GM18868 (cell line): ENCODE results near the gene IPO9.
A peak's percentile ranks its signal among the peaks of the same experiment; 100 is the strongest.

Source experiments
- ATAC-seq: cut with Tn5 transposase; IDR thresholded peaks from one replicate; pipeline ENCODE4 v1.9.1; 2021; ENCODE audit warnings: mild to moderate bottlenecking, moderate library complexity; ENCODE audit not compliant: unreplicated experiment

The IPO9 gene

DNA sequence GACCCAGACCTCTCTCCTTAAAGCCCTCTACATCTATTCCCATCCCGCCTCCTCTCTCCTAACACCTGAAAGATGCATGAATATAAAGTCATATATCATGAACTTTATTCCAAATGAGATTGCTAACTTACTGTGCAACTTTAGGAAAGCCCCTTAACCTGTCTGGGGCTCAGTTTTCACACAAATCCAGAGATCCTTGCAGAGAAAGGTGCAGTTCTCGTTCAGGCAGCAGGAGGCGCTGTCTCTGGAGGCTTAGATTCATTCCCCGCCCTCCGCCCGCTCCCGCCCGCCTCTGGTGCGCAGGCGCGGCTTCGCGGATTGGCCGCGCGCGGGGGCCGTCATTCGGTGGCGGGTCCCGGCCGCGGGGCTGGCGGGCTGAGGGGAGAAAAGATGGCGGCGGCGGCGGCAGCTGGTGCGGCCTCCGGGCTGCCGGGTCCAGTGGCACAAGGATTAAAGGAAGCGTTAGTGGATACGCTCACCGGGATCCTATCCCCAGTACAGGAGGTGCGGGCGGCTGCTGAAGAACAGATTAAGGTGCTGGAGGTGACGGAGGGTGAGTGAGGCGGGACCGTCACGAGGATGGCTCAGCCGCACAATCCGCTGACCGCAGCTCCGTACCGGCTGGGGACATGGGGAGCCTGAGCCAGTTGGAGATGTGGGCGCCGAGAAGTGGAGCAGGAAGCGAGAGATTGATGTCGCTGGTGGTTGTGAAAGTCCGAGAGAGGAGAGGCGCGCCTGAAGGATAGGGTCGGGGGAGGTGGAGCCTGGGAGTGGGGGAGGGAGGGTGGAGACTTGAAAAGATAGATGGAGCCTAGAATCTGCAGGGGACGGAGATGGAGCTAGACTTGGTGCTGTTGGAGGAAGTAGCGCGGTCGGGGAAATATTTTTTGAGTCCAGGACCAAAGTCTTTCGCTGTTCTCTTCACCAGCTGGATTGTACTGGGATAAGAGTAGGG lies at the start of gene IPO9:
Gene IPO9, plus strand, starts transcription at position 338 of the 955 bp plus-strand sequence. Its CDS starts 53 bp downstream, at position 391.
- ATAC-seq = peak; percentile 91

DNA sequence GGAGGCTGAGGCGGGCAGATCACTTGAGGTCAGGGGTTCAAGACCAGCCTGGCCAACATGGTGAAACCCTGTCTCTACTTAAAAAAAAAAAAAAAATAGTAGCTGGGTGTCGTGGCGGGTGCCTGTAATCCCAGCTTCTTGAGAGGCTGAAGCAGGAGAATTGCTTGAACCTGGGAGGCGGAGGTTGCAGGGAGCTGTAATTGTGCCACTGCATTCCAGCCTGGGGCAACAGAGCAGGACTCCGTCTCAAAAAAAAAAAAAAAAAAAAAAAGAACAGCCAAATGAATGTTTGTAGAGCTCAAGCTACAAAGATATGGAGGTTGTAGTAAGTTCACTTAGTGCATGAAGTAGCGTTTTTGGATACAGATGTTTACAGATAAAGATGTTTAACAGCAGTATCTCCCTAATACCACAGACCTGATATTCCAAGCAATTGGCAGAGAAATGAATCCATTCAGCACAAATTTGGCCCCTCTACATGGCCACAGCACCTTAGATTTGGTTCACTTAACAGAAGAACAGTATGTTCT lies 49.5 kb upstream of the IPO9 start:
- no peak for ATAC-seq

DNA sequence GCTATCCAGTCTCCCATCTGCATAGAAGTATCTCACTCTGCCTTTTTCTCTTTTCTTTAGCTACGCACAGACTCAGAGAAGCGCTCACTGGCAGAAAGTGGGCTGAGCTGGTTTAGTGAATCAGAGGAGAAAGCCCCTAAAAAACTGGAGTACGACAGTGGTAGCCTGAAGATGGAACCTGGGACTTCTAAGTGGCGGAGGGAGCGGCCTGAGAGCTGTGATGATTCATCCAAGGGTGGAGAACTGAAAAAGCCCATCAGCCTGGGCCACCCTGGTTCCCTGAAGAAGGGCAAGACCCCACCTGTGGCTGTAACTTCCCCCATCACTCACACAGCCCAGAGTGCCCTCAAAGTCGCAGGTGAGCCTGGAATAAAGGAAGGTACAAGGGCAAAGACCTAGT lies 48.0 kb upstream of the IPO9 start:
- ATAC-seq = no peak

DNA sequence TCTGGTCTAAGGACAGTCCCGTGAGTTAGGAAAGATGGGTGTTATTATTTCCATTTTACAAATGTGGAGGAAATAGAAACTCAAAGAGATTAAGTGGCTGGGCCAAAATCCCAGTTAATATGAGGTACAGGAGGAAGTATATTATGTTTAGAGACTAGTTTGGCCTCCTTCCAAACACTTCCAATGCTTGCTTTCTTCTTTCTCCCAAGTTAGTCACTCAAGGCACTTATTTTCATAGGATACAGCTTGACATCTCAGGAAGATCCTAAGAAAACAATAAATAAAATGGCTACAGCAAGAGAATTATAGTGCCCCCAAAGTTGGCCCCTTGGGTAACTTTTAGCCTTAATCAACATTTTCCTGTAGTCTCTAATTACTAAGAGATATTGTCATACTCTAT lies 47.5 kb upstream of the IPO9 start:
- ATAC-seq = no peak

DNA sequence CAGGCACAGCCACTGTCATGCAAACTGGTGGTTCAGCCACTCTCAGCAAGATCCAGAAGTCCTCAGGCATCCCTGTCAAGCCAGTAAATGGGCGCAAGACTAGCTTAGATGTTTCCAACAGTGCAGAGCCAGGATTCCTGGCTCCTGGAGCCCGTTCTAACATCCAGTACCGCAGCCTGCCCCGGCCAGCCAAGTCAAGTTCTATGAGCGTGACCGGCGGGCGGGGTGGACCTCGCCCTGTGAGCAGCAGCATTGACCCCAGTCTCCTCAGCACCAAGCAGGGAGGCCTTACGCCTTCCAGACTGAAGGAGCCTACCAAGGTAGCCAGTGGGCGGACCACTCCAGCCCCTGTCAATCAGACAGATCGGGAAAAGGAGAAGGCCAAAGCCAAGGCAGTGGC lies 46.6 kb upstream of the IPO9 start:
- no peak for ATAC-seq

DNA sequence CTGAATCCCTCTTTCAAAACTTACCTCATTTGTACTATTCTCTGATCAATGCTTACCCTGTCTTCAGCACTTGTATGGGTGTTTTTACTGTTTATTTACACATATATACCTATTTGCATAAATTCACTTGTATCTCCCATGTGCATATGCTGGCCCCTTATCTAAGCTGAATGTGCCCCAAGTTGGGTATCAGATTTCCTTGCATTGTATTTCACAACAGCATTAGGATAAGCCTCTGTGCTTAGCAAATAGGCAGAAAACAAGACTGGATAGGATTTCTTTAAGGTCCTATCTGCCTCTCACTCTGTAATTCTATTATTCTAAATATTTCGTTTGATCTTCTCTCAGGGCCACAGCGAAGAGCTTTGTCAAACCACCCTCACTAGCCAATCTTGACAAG lies 45.9 kb upstream of the IPO9 start:
- no peak for ATAC-seq

DNA sequence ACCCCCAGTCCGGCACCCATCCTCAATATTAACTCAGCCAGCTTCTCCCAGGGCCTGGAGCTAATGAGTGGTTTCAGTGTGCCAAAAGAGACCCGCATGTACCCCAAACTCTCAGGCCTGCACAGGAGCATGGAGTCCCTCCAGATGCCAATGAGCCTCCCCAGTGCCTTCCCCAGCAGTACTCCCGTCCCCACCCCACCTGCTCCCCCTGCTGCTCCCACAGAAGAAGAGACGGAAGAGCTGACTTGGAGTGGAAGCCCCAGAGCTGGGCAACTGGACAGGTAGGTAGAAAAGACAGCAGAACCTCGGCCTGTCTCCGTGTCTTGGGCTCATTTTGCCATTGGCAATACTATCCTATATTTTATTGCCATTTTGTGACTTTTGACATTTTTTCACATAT lies 45.4 kb upstream of the IPO9 start:
- no peak for ATAC-seq

DNA sequence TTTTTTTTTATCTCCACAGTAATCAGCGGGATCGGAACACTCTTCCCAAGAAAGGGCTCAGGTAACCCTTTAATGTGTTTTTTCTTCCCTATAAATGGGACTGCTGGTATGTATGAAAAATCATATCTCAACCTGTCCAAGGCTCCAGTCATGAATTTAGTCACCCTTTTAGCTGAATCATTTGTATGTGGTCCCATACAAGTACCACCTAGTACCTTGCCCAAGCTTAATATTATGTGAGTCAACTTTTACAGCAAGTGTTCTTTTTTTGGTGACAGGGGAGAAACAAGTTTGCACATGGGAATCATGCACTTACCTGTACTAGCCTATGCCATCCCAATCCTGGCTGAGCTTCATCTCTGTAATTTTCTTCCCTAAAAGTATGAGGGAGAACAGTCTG lies 43.7 kb upstream of the IPO9 start:
- ATAC-seq = no peak

DNA sequence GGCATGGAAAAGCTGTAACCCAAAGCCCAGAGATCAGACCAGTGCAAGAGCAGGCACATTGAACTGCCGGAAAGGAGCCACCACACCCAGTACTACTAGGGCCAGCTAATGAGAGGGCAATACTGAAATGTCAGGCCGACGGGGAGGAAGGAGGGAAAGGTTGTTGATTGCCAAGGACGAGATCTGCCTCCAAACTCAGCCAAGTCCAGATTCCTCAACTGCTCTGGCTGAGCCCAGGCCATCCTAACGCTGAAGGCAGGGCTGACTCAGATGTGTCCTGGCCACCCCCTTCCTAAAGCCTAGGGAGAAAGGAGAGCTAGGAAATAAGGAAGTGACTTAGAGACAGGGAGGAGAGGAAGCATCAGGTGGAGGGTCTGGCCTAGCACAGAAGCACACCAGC lies 42.1 kb upstream of the IPO9 start:
- ATAC-seq = no peak

DNA sequence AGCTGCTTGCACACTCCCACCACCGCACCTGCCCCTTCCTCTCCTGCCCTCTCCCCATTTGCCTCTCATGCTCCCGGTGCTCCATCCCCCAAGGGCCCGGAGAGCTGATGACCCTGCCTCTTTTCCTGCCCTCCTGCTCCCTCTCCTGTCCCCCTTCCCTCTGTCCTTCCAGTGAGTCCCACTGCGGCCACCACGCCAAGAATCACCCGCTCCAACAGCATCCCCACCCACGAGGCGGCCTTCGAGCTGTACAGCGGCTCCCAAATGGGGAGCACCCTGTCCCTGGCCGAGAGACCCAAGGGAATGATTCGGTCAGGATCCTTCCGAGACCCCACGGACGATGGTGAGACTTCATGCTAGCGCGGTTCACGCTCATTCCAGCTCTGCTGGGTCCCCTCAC lies 40.7 kb upstream of the IPO9 start:
- ATAC-seq = no peak

DNA sequence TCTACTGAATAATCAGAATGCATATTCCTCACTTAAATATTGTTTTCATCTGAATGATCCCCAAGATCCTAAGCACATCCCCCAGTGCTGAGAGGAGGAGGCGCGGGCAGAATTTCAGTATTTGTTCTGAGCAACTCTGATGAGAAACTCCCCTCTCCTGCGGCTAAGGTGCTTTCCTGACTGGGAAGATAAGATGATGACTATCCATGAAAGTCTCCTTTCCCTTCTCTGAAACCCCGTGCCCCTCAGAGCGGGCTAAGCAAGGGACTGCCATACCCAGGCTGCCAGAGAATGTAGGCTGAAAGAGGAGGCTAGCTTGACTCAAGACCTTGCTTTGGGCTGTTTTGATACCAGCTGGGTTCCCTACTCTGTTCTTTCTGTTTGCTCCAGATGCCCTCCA lies 39.7 kb upstream of the IPO9 start:
- ATAC-seq = no peak

DNA sequence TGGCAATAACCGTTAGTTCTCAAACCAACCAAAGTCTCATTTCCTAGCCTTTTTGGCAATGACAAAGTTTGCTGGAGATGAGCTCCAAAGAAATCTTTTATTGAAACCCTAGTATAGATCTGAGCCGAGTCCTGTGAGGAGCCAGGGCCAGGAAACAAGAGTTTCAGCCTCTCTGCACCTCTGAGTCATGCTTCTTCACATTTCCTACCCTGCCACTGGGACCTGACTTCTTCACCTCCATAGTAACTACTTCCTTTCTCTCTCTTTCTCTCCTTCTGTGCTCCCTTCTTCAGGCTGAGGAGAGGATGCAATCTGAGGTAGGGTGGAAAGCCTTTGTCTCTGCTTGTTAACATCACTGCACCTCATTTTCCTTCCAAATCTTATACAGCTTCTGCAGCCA lies 38.7 kb upstream of the IPO9 start:
- no peak for ATAC-seq

DNA sequence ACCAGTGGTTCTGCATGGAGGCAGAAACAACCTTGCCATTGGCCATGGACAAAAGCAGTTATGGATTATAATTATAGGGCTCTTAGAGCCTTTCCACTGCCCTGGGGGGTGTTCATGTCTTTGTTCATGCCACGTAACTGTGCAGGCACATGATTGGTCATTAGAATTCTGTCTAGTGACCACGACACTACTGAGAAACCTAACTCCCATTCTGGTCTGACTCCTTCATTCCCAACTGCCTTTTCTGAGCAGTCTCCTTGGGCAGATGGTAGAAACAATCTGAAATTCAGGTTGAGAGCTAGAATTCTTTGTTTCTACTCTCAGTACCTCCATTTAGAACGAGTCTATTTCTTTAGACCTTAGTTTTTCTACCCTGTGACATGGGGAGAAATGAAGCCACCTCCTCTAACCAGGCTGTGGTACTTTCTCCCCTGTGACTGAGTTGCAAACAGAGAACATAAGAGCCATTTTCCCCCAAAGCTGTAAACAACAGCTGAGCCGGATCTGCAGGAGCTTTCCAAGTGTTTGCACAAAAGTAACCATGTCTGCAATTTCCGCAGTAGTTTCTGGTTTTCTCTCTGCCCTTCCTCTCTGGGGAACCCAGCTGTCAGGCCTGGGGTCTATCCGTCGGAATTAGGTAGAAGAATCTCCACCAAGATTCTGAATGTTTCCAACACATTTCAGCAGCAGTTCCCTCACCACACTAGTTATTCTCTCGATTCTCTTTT lies 37.7 kb upstream of the IPO9 start:
- ATAC-seq = no peak

DNA sequence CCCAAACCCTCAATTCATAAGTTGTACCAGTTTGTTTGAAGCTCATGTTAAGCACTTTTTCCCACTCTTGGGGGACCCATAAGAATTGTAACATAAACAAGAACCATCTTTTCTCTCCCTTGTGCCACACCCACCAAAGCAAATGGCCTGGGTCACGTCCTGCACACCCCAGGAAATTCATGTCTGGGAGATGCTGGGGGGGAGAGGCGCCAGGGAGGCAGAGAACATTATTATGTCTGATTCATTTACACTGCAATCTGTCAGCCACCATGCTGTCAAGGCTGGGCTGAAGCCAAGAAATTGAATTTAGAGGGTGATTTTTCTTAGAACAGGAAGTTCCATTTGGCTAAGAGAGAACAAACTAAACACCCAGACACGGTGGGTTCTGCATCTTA lies 37.2 kb upstream of the IPO9 start:
- ATAC-seq = no peak

DNA sequence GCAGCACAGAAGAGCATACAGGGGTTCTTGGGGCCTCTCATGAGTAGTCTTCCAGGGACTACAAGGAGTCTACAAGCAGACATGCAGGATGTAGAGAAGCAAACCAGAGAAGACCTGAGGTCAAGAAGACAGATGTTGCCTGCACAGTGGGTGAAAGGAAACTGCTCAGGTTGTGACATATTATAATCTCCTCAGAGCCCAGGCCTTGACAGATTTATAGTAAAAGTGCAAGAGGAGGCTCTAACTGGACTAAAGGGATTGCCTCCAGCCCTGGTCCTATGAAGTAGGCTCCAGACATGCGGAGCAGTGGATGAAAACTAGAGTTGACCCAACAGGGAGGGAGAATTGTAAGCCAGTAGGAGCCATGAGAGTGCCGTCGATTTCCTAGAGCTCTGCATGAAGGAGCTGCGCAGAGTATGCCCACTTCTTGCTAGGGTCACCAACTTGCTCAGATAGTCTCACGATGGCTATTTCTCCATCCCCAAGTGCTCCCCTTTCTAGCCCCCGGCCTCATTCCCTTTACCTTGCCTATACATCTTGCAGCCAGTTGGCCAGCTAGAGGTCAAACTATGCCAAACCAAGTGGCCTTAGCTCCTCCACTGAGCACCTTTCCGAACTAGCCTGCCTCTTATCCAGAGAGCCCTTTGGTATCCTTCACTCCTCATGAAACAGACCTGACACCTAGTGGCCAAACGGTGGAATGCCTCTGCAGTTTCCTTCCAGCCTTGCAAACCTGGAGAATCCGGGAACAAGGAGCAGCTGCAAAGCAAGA lies 36.2 kb upstream of the IPO9 start:
- no peak for ATAC-seq

DNA sequence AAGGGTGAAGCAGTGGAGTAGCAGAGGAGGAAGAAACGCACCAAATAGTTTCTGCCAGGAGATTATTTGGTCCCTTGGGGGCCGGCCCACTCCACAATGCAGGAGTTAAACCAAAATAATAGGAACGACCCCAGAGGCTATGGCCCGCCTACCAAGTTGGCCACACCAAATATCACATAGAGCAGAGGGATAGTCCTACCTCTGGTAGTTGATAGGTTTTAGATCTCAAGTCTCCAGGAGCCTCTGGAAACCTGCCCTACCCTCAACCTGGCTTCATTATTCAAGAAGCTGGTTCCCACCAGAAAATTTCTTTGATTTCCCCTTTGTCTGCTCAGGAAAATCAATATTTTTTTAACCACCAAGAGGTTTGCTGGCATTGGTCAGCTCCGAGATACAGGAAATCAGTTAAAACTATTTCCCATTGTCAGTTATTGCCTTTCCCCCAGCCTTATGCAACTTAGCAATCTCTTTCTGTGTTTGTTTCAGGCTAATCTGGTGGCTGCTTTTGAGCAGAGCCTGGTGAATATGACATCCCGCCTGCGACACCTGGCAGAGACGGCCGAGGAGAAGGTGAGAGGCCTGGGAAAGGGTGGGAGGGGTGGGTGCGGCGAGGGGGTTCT lies 35.5 kb upstream of the IPO9 start:
- ATAC-seq = no peak

DNA sequence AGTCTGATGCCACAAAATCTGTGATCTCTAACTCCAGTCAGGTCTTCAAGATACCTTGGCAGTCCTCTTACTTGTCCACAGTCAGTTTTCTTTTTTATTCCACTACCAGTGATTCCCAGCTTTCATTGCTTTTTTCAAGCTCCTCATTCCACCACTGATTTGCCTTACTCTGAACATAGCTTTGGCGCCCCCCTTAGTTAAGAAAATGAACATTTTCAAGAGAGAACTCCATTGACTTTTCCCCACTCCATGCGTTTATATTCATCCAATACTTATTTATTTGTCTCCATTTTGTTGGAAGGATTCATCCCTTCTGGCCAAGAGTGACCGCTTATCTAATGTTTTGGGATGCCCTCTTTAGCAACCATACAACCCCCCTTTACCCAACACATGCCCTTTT lies 33.9 kb upstream of the IPO9 start:
- no peak for ATAC-seq

DNA sequence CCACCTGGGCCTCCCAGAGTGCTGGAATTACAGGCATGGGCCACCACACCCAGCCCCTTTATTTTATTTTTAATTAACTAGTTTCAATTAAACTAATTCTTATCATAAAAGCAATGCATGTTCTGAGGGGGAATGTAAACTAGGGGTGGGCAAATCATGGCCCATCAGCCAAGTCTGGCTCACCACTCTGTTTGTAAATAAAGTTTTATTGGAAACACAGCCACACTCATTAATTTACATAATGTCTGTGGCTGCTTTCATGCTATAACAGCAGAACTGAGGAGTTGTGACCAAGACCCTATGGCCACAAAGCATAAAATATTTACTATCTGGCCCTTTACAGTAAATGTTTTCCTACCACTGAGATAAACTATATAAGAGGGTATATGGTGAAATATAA lies 28.7 kb upstream of the IPO9 start:
- no peak for ATAC-seq

DNA sequence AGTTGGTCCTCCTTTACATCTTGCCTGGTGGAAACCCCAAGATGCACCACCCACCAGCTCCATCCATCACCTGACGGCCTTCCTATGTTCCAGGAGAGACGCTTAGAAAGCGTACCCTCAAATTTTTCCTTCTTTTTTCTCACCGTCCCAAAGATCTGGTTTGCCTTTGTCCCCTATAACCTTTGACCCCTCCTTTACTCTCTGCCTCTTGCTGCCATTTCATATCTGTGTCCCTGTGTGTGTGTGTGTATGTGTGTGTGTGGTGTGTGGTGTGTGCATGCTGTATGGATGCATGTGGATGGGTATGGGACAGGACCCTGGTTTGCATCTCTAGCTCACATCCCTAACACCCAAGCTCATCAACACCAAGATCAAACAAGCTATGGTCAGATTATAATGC lies 22.2 kb upstream of the IPO9 start:
- no peak for ATAC-seq

DNA sequence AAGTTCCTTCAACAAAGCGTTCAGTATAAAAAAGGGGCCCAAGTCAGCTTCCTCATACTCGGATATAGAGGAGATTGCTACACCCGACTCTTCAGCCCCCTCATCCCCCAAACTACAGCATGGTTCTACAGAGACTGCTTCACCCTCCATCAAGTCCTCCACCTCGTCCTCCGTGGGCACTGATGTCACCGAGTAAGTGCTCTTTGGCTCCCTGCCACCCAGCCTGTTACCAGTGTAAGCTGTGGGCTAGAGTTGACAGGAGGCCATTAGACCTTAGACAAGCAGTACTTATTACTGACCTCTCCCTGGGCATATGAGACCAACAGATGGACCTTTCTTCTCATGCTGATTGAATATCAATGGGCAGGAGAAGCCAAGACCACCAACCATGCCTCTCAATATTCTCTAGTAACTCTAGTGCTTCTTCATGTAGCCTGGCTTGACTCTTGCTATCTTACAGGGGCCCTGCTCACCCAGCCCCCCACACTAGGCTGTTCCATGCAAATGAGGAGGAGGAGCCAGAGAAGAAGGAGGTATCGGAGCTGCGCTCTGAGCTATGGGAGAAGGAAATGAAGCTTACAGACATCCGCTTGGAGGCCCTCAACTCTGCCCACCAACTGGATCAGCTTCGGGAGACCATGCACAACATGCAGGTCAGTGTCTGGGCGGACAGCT lies 20.9 kb upstream of the IPO9 start:
- ATAC-seq = no peak
